HepG2 (cell line): Measurements from ENCODE around the gene ROS1.

Source experiments
- ATAD3A ChIP-seq: sonication (generic); formaldehyde crosslinking; IDR thresholded peaks from 2 replicates; pipeline ENCODE4 v1.4.0; 2020; ENCODE audit warnings: missing genetic modification reagents
- BHLHE40 ChIP-seq: IDR thresholded peaks from 2 replicates; pipeline ENCODE4 v1.6.1; 2011; ENCODE audit warnings: low read length, improper control_type of control experiment
- GABPA ChIP-seq, 2 experiments: IDR thresholded peaks; 2 replicates each; pipeline ENCODE4 v1.6.1; 2011 to 2016; ENCODE audit warnings: low read depth in 2 of 2, low read length in 1 of 2, missing biosample characterization in 1 of 2, missing genetic modification characterization in 1 of 2
- HOXA7 ChIP-seq: sonication (generic); formaldehyde crosslinking; IDR thresholded peaks from 2 replicates; pipeline ENCODE4 v1.8.1; 2022; ENCODE audit warnings: mild to moderate bottlenecking, missing genetic modification reagents, moderate library complexity
- NFIC ChIP-seq: IDR thresholded peaks from 2 replicates; pipeline ENCODE4 v1.6.1; 2012; ENCODE audit warnings: mild to moderate bottlenecking, low read length, inconsistent platforms
- POLR2AphosphoS5 ChIP-seq: IDR thresholded peaks from 2 replicates; pipeline ENCODE4 v1.6.1; 2012; ENCODE audit warnings: low read depth, low read length
- RBFOX2 ChIP-seq: fragments of 200-400 bp; formaldehyde crosslinking; IDR thresholded peaks from 2 replicates; pipeline ENCODE4 v1.6.1; 2017; ENCODE audit warnings: low read depth, mild to moderate bottlenecking, low read length
- RNF2 ChIP-seq: fragments of 450-650 bp; conservative IDR thresholded peaks from 2 replicates; pipeline ENCODE4 v1.6.1; 2016; ENCODE audit warnings: low read depth
- SOX5 ChIP-seq: IDR thresholded peaks from 2 replicates; pipeline ENCODE4 v1.6.1; 2016; ENCODE audit warnings: borderline replicate concordance
- TF ChIP-seq, protein P1 (sequence below): sonication (generic); formaldehyde crosslinking; IDR thresholded peaks from 2 replicates; pipeline ENCODE4 v1.9.0; 2021; ENCODE audit warnings: missing genetic modification reagents, borderline replicate concordance

DNA sequence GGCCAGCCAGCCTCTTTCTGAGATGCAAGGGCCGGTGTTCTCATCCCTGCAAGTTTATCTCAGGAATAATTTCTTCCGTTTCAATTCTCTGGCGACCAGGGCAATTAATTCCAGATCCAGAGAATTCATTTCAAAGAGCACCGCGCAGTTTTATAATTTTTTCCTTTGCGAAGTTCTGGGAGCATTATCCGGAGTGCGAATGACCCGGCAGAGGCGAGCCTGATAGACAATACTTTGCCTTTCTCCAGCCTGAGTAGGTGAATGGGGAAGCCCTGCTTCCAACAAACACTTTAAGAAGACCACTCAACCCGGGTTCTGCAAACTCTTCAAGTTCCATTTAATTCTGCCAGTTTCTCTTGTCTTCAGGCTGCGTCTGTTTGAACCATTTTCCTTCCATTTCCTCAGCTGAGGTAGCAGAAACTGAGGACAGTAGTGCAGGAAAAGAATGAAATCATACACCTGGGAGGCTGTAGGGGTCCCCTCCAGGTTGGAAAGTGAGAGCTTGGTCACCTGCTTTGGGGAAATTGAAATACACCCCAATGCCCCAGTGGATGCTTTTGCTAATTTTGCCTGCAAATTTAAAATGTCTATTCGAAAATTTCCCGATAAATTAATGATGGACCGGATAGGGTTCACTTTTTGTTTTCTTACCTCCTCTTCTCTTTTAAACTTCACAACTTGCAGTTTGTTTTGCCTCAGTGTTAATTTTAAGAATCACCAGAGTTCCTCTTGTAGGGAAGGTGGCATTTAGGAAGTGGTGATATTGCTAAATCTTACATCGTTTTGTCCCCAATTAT is 159.3 kb downstream of the ROS1 start:
- TF ChIP-seq BHLHE40, result no peak
- TF ChIP-seq POLR2AphosphoS5, result no peak
- TF ChIP-seq ATAD3A (CRISPR knock-in tag), result no peak
- TF ChIP-seq SOX5 (CRISPR knock-in tag), result no peak
- TF ChIP-seq RBFOX2, result no peak
- TF ChIP-seq NFIC, result no peak
- TF ChIP-seq, protein P1, sequence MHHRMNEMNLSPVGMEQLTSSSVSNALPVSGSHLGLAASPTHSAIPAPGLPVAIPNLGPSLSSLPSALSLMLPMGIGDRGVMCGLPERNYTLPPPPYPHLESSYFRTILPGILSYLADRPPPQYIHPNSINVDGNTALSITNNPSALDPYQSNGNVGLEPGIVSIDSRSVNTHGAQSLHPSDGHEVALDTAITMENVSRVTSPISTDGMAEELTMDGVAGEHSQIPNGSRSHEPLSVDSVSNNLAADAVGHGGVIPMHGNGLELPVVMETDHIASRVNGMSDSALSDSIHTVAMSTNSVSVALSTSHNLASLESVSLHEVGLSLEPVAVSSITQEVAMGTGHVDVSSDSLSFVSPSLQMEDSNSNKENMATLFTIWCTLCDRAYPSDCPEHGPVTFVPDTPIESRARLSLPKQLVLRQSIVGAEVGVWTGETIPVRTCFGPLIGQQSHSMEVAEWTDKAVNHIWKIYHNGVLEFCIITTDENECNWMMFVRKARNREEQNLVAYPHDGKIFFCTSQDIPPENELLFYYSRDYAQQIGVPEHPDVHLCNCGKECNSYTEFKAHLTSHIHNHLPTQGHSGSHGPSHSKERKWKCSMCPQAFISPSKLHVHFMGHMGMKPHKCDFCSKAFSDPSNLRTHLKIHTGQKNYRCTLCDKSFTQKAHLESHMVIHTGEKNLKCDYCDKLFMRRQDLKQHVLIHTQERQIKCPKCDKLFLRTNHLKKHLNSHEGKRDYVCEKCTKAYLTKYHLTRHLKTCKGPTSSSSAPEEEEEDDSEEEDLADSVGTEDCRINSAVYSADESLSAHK (CRISPR knock-in tag), result no peak
- TF ChIP-seq GABPA (IDR thresholded peaks at IDR 0.05; ENCODE audit: low read depth, low read length), result no peak
- TF ChIP-seq GABPA (CRISPR knock-in tag; IDR thresholded peaks at IDR 0.05; ENCODE audit: low read depth), result no peak
- no peak for TF ChIP-seq RNF2
- TF ChIP-seq HOXA7, result no peak
